Neutrophil (primary cell): ENCODE results near the gene DIPK1B.

Source experiments
- H3K27ac ChIP-seq: fragments of 200-600 bp; sonication (generic); 2 replicates; pipeline ENCODE4 v1.5.1; 2016; ENCODE audit warnings: mild to moderate bottlenecking, moderate library complexity
- H3K27me3 ChIP-seq: fragments of 200-600 bp; sonication (generic); 2 replicates; pipeline ENCODE4 v1.6.0; 2016; ENCODE audit warnings: mild to moderate bottlenecking
- H3K36me3 ChIP-seq: fragments of 200-600 bp; sonication (generic); 2 replicates; pipeline ENCODE4 v1.5.1; 2017
- H3K4me1 ChIP-seq, 2 experiments: fragments of 200-600 bp in 1 of 2; sonication (generic) in 1 of 2; 1 replicate in 1 of 2; 2 replicates in 1 of 2; pipeline versions ENCODE4 v1.5.1 to v1.6.1; 2013 to 2016; ENCODE audit warnings: low read depth in 1 of 2, low read length in 1 of 2, mild to moderate bottlenecking in 1 of 2, moderate library complexity in 1 of 2; ENCODE audit not compliant: control insufficient read depth in 1 of 2, insufficient read depth in 1 of 2
- H3K4me3 ChIP-seq, 2 experiments: fragments of 200-600 bp in 1 of 2; sonication (generic) in 1 of 2; 1 replicate in 1 of 2; 2 replicates in 1 of 2; pipeline ENCODE4 v1.5.1; 2013 to 2016; ENCODE audit warnings: low read depth in 1 of 2, low read length in 1 of 2, mild to moderate bottlenecking in 1 of 2, moderate library complexity in 1 of 2
- H3K9me3 ChIP-seq: fragments of 200-600 bp; sonication (generic); 2 replicates; pipeline ENCODE4 v1.5.1; 2016
- CTCF ChIP-seq: fragments of 200-600 bp; sonication (generic); IDR thresholded peaks from 2 replicates; pipeline ENCODE4 v1.5.1; 2016; ENCODE audit warnings: antibody characterized with exemption

DIPK1B gene

GRCh38 chr9:136726118-136726517 lies 13.7 kb downstream of the DIPK1B start:
- peaks cover 54% of the 10 kb centered on the region for H3K36me3 ChIP-seq
- no peak overlapping the region for H3K27ac ChIP-seq
- peaks cover 28 to 30% of the 10 kb centered on the region in 2 experiments for H3K4me1 ChIP-seq
- H3K27me3 ChIP-seq = peaks cover 25% of the 10 kb centered on the region
- H3K9me3 ChIP-seq = no peaks in the 10 kb centered on the region
- no peak overlapping the region for H3K4me3 ChIP-seq
- no peak for TF ChIP-seq CTCF

- Histone ChIP-seq H3K9me3 (no peaks in the 10 kb centered on the region), H3K27me3 (peaks cover 25% of the 10 kb centered on the region), H3K27ac (peak overlapping the region; percentile 23), H3K4me1 (peaks cover 28 to 30% of the 10 kb centered on the region in 2 experiments), H3K36me3 (peaks cover 48% of the 10 kb centered on the region), H3K4me3 (peak overlapping the region; percentile 74 to 86)
- no peak for TF ChIP-seq CTCF
These were observed 14.3 kb downstream of the DIPK1B start for GRCh38 chr9:136726631-136727191.

GRCh38 chr9:136728080-136728547 lies 15.7 kb downstream of the DIPK1B start:
- peaks cover 28 to 30% of the 10 kb centered on the region in 2 experiments for H3K4me1 ChIP-seq
- H3K36me3 ChIP-seq = peaks cover 34% of the 10 kb centered on the region
- H3K27me3 ChIP-seq = peaks cover 25% of the 10 kb centered on the region
- no peaks in the 10 kb centered on the region for H3K9me3 ChIP-seq
- peak; percentile 79 for TF ChIP-seq CTCF
- H3K27ac ChIP-seq = peak overlapping the region; percentile 66
- peak overlapping the region; percentile 74 to 86 for H3K4me3 ChIP-seq

- Histone ChIP-seq H3K36me3 (peaks cover 29% of the 10 kb centered on the region), H3K4me1 (peaks cover 28 to 30% of the 10 kb centered on the region in 2 experiments), H3K27me3 (peaks cover 25% of the 10 kb centered on the region), H3K9me3 (no peaks in the 10 kb centered on the region), H3K4me3 (peak overlapping the region; percentile 74 to 86), H3K27ac (no peak overlapping the region)
- no peak for TF ChIP-seq CTCF
These were observed 16.3 kb downstream of the DIPK1B start for GRCh38 chr9:136728548-136729123.

GRCh38 chr9:136729144-136729543 lies 16.8 kb downstream of the DIPK1B start:
- Histone ChIP-seq H3K4me1 (peaks cover 28 to 30% of the 10 kb centered on the region in 2 experiments), H3K27me3 (peaks cover 25% of the 10 kb centered on the region), H3K4me3 (peak overlapping the region in 1 of 2 experiments; percentile 74), H3K36me3 (peaks cover 24% of the 10 kb centered on the region), H3K27ac (no peak overlapping the region), H3K9me3 (no peaks in the 10 kb centered on the region)
- TF ChIP-seq CTCF = no peak
